ENCODE measurements around the gene AMH.

AMH gene

DNA sequence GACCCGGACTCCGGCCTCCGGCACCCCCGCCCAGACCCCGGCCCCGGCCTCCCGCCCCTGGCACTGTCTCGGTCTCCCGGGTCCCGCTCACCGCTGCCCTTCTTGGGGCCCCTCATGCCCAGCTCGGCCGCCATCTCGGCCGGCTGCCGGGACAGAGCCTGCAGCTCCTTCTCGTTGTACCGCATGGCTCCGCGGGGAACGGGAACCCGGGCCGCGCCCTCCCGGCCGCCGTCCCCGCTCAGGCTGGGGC lies 13.1 kb upstream of the AMH start:
- H3K36me3 Mint-ChIP-seq = peaks cover 60 to 64% of the 10 kb centered on the region in 2 donors

DNA sequence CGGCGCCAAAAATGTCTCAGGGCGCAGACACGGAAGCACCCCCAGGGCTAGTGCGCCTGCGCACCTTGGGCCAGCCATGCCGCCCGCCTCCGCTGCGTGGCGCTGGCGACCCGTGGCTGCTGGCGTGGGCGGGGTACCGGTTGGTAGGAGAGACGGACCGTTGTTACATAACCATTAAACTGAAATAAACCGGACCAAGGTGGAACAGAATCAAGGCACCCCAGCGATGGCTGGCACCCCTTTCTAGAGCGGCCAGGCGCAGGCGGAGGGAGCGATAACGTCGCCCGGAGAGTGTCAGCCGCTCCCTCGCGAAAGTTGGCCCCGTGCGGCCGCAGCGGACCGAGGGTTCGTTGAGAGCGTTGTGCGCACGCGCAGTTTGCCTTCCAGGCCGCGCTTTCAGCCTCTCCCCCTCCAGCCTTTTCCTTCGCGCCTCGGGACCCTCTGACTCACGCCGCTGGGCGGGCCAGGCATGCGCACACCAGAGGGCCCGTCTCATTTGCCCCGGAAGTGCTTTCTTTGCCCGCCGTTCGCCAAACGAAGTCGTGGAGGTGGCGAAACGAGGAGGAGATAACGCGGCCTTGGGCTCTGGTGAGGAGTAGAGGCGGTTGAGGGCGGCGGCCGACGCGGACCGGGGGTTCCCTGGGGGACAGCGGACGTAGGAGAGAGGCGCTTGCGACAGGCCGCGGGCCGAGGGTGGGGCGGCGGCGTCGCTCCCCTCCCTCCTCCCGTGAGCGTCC lies 12.6 kb upstream of the AMH start, which contains the start of the genes PLEKHJ1 and SF3A2:
PLEKHJ1 (minus strand) TSS at position 16 of the 737 bp plus-strand sequence. CDS start 81 bp downstream, outside the sequence.
SF3A2 (plus strand) TSS at position 511 of the 737 bp plus-strand sequence. CDS start 6,595 bp downstream, outside the sequence.
- H3K4me3 Mint-ChIP-seq = peak within 1 kb of the TSS; percentile 93 to 98
- DNase-seq (peak; percentile 97), ATAC-seq (replicated peaks) (peak; percentile 83 to 86)
- H3K4me1 Mint-ChIP-seq = peaks cover 56 to 87% of the 10 kb centered on the region in 2 donors
- H3K9me3 Mint-ChIP-seq = no peaks in the 10 kb centered on the region
- peak within 1 kb of the TSS; percentile 99 for H3K27ac Mint-ChIP-seq
- H3K36me3 Mint-ChIP-seq = peaks cover 59 to 61% of the 10 kb centered on the region in 2 donors
- no peaks in the 10 kb centered on the region for H3K27me3 Mint-ChIP-seq

More for the DNA sequence above, 13.1 kb upstream of the AMH start:
- no peak for DNase-seq
- H3K27ac Mint-ChIP-seq = peak overlapping the region; percentile 99
- H3K4me1 Mint-ChIP-seq = peaks cover 53 to 84% of the 10 kb centered on the region in 2 donors
- H3K27me3 Mint-ChIP-seq = no peaks in the 10 kb centered on the region
- peak in 1 of 2 donors; percentile 80 for ATAC-seq (replicated peaks)
- no peaks in the 10 kb centered on the region for H3K9me3 Mint-ChIP-seq
- H3K4me3 Mint-ChIP-seq = peak overlapping the region; percentile 93 to 98

DNA sequence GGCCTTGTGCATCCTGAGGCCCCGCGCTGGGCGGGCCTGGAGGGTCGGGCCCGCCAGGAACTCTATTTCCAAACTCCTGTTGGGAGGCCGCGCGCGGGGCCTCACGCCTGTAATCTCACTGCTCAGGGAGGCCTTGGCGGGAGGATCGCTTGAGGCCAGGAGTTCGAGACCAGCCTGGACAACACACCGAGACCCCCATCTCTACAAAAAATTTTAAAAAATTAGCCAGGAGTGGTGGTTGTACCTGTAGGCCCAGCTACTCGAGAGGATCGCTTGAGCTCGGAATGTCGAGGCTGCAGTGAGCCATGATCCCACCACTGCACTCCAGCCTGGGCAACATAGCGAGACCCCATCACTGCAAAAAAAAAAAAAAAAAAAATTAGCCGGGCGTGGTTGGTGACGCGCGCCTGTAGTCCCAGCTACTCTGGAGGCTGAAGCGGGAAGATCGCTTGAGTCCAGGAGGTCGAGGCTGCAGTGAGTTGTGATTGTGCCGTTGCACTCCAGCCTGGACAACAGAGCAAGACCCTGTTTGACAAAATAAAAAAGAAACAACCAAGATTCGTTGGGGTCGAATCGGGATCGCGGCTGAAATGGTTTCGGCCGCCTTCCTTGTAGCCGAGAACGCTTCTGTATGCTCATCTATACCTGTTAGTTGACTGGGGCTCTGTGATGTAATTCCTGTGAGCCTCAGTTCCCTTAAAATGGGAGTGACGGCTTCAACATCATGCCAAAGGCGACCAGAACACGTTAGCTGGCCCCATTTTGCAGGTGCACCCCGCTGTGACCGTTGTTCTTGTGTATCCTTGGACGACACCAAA lies 11.9 kb upstream of the AMH start:
- Mint-ChIP-seq H3K27me3 (no peaks in the 10 kb centered on the region), H3K9me3 (no peaks in the 10 kb centered on the region)

DNA sequence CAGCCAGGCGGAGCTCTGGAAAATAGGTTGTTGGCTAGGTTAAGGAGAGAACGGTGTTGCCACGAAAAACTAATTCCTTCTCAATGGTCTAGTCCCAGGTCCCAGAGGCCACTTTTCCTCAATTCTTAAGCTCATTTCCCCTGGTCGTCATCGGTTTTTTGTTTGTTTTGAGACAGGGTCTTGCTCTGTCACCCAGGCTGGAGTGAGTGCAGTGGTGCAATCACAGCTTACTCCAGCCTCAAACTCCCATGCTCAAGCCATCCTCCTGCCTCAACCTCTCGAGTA lies 11.3 kb upstream of the AMH start:
- no peaks in the 10 kb centered on the region for H3K9me3 Mint-ChIP-seq
- H3K4me1 Mint-ChIP-seq = peaks cover 58 to 90% of the 10 kb centered on the region in 2 donors
- no peaks in the 10 kb centered on the region for H3K27me3 Mint-ChIP-seq
- peak overlapping the region; percentile 99 for H3K27ac Mint-ChIP-seq
- ATAC-seq (replicated peaks) = no peak
- peaks cover 57 to 61% of the 10 kb centered on the region in 2 donors for H3K36me3 Mint-ChIP-seq
- H3K4me3 Mint-ChIP-seq = peak overlapping the region; percentile 93 to 98
- DNase-seq = no peak

More for the DNA sequence above, 11.9 kb upstream of the AMH start:
- H3K4me3 Mint-ChIP-seq = peak overlapping the region; percentile 93 to 98
- ATAC-seq (replicated peaks) (no peak), DNase-seq (no peak)
- peak overlapping the region; percentile 99 for H3K27ac Mint-ChIP-seq
- peaks cover 56 to 90% of the 10 kb centered on the region in 2 donors for H3K4me1 Mint-ChIP-seq
- H3K36me3 Mint-ChIP-seq = peaks cover 55 to 58% of the 10 kb centered on the region in 2 donors

DNA sequence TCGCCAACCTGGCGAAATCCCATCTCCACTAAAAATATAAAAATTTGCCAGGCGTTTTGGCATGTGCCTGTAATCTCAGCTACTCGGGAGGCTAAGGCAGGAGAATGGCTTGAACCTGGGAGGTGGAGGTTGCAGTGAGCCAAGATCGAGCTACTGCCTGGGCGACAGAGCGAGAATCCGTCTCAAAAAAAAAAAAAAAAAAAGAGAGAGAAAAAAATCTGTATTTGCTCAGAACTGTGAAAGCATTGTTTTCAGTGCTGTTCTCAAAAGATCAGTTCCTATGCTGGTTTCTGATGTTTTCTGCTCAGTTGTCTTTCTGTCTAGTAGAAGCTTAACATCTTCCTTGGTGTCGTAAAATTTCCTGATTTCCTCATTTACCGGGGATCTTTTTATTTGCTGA lies 9.9 kb upstream of the AMH start:
- ATAC-seq (replicated peaks) = no peak
- Mint-ChIP-seq H3K27me3 (no peaks in the 10 kb centered on the region), H3K36me3 (peaks cover 51 to 61% of the 10 kb centered on the region in 2 donors), H3K9me3 (no peaks in the 10 kb centered on the region), H3K4me3 (peak overlapping the region; percentile 93 to 98), H3K4me1 (peaks cover 47 to 84% of the 10 kb centered on the region in 2 donors), H3K27ac (peak overlapping the region; percentile 74)
- no peak for DNase-seq

DNA sequence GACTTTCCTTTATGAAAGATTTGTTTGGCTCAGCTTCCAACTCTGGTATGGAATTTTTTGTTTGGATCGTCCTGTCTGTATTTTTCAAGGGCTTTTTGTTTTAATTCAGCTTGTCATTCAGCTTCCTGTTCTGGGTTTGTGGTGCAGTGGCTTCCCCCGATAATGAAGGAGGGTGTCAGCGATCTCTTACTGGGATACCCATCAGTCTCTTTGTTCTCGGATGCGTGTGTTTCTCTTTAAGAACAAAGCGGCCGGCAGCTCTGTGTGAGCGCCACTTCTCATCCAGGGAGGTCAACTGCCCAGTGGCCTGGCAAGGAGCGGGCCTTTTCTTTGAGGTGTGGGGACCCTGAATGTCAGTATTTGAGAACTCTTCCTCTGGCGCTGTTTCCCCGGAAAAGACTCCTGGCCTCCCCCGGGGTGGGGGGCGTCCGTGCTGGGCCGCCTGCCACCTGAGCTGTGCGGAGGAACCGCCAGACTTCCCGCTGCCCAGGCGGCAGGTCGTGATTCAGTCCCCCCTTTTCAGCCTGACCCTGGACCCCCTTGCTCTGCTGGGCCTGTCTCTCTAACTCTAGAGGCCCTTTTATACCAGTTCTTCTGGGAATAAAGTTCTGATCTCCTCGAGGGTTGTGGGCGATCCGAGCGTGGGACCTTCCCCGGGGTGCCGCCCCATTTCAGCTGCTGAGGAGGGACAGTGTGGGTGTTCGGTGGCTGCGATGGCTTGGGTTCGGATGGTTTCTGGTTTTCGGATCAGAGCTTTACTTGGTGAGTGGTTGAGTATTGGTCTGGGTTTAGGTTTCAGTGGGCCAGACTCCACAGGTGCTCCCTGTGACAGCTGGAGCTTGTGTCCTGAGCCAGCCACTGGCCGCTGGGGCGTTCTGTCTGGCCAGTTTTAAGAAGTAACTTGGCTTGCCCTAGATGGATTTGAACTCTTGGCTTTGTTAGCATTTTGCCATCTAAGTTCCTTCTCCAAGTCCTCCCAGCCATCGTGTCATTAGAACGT lies 9.1 kb upstream of the AMH start:
- H3K27ac Mint-ChIP-seq = peak overlapping the region; percentile 74
- H3K4me3 Mint-ChIP-seq = peak overlapping the region; percentile 83 to 93
- peaks cover 54 to 65% of the 10 kb centered on the region in 2 donors for H3K36me3 Mint-ChIP-seq
- H3K4me1 Mint-ChIP-seq = peaks cover 43 to 75% of the 10 kb centered on the region in 2 donors
- ATAC-seq (replicated peaks) (no peak), DNase-seq (no peak)
- no peaks in the 10 kb centered on the region for H3K27me3 Mint-ChIP-seq
- no peaks in the 10 kb centered on the region for H3K9me3 Mint-ChIP-seq

DNA sequence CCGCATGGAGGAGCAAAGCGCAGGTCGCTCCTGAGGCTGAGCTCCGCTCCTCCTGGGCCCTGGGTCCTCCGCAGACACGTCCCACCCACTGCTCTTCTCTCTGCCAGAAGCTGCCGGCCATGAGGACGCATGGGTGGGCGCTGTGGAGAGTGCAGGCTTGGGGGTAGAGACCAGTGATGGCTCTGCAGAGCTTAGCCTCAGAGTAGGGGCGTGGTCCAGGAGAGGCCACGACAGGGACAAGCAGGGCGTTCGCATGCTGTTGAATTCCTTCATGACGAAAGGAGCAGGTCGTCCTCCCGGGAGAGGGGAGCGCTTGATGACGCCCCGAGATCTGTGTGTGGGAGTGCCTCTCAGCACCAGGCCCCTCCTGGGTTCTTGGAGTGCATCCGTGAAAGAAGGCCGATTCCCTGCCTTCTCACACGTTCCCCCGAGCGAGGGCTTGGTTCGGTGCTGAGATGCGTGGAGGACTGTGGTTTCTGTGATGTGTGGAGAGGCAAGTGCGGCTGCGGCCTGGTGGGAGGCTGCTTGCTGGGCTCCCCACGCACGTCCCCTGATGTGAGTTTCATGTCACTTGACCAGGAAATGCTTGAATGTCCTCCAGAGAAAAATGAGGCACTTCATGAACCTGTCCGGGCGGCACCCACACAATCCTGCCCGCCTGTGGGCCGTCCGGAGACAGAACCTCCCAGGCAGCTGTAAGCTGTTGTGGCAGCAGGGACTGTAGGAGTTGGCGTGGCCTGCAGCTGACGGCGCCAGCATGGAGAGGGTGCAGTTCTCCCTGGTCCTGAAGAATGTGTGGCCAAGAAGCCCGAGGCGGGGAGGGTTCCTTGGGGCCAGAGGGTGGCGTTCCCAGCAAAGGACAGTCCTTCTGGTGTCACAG lies 8.0 kb upstream of the AMH start:
- H3K36me3 Mint-ChIP-seq = peaks cover 58 to 70% of the 10 kb centered on the region in 2 donors
- DNase-seq (no peak), ATAC-seq (replicated peaks) (no peak)
- peak overlapping the region; percentile 37 for H3K27ac Mint-ChIP-seq
- H3K9me3 Mint-ChIP-seq = no peaks in the 10 kb centered on the region
- H3K4me1 Mint-ChIP-seq = peaks cover 41 to 70% of the 10 kb centered on the region in 2 donors
- H3K27me3 Mint-ChIP-seq = no peaks in the 10 kb centered on the region
- peak overlapping the region in 1 of 2 donors; percentile 93 for H3K4me3 Mint-ChIP-seq

DNA sequence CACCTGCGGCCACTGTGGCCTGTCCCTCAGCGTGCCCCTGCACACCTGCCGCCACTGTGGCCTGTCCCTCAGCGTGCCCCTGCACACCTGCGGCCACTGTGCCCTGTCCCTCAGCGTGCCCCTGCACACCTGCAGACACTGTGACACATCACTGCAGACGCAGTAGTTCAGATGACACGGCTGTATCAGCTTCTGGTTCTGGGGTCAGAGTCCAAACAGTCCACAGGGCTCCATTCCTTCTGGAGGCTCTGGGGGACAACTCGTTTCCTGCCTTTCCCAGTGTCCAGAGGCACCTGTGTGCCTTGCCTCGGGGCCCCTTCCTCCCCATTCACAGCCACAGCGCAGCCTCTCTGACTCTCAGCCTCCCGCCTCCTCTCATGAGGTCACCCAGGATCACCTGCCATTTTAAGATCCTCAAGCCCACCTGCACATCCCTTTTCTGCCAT lies 7.0 kb upstream of the AMH start:
- H3K4me3 Mint-ChIP-seq = peak overlapping the region in 1 of 2 donors; percentile 43
- H3K4me1 Mint-ChIP-seq = peaks cover 34 to 63% of the 10 kb centered on the region in 2 donors
- ATAC-seq (replicated peaks) = no peak
- peaks cover 52 to 71% of the 10 kb centered on the region in 2 donors for H3K36me3 Mint-ChIP-seq
- no peaks in the 10 kb centered on the region for H3K9me3 Mint-ChIP-seq
- no peaks in the 10 kb centered on the region for H3K27me3 Mint-ChIP-seq
- H3K27ac Mint-ChIP-seq = peak overlapping the region; percentile 59
- no peak for DNase-seq

DNA sequence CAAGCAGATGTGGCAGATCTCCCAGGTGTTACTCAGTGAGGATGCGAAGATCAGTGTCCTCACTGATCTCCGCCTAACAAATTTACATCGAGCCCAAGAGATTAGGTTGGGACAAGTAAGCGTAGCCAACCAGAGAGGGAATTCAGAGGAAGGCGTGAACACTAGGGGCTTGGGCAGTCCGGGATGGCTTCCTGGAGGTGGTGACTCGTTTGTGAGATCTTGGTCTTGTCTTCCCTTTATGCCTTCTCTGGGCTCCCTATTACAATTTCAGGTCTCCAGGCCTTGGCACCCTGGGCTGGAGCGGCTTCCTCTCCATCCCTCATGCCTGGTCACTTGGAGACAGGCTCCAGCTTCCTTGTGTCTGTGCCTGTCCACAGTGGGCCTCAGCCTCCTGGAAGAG lies 6.3 kb upstream of the AMH start:
- Mint-ChIP-seq H3K4me1 (peaks cover 31 to 57% of the 10 kb centered on the region in 2 donors), H3K9me3 (no peaks in the 10 kb centered on the region), H3K27ac (no peak overlapping the region), H3K27me3 (no peaks in the 10 kb centered on the region), H3K4me3 (no peak overlapping the region), H3K36me3 (peaks cover 51 to 67% of the 10 kb centered on the region in 2 donors)
- ATAC-seq (replicated peaks) (no peak), DNase-seq (no peak)

DNA sequence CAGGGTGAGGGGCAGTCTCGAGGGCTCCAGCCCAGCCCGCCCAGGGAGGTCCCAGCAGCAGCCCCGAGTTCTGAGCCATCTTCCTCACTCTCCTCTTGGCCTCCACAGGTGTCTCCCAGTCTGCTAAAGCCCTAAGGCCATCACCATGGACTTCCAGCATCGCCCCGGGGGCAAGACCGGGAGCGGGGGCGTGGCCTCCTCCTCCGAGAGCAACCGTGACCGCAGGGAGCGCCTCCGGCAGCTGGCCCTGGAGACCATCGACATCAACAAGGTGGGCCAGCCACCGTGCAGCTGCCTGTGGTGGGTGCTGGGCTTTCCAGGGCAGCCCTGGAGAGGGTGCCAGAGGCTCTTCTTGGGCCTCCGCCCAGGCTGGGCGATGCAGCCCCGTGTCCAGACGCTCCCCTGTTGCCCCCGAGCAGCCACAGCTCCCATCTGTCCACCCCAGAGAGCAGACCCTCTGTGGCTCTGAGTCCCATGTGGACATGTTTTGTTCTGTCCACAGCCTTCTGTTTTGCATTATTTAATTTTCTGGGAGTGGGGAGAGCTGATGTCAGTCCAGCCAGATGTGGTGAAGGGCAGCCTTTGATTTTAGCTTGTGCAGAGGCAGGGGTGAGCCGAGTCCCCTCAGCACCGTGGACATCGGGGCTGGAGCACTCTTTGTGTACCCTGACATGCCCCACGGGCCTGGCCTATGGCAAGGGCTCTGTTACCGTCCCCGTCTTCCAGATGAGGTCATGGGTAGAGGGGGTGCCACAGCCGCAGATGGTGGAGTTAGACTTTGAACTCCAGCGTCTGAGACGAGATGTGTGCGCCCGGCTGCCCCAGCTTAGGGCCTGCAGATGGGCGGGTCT lies 5.6 kb upstream of the AMH start:
- peak overlapping the region; percentile 31 for H3K27ac Mint-ChIP-seq
- ATAC-seq (replicated peaks) (no peak), DNase-seq (no peak)
- H3K9me3 Mint-ChIP-seq = no peaks in the 10 kb centered on the region
- peaks cover 26 to 50% of the 10 kb centered on the region in 2 donors for H3K4me1 Mint-ChIP-seq
- H3K27me3 Mint-ChIP-seq = no peaks in the 10 kb centered on the region
- H3K36me3 Mint-ChIP-seq = peaks cover 47 to 63% of the 10 kb centered on the region in 2 donors
- no peak overlapping the region for H3K4me3 Mint-ChIP-seq

DNA sequence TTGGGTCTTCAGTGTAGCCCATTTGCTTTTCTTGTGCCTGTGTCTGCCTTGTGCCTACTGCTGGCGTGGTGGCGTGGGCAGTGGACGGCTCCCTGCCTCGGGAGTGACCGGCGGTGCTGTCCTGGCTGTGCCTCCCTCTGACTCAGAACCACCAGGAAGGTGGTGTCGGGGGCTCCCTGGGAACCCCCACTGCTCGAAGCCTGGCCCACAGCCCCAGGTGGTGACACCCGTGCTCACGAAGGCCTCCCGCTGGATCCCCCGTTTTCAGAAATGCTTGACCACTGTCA lies 5.1 kb upstream of the AMH start:
- H3K36me3 Mint-ChIP-seq = peaks cover 47 to 64% of the 10 kb centered on the region in 2 donors
- H3K27me3 Mint-ChIP-seq = no peaks in the 10 kb centered on the region
- no peak for ATAC-seq (replicated peaks)
- H3K4me1 Mint-ChIP-seq = peaks cover 22 to 45% of the 10 kb centered on the region in 2 donors
- no peaks in the 10 kb centered on the region for H3K9me3 Mint-ChIP-seq
- no peak overlapping the region for H3K27ac Mint-ChIP-seq
- DNase-seq = no peak
- no peak overlapping the region for H3K4me3 Mint-ChIP-seq

DNA sequence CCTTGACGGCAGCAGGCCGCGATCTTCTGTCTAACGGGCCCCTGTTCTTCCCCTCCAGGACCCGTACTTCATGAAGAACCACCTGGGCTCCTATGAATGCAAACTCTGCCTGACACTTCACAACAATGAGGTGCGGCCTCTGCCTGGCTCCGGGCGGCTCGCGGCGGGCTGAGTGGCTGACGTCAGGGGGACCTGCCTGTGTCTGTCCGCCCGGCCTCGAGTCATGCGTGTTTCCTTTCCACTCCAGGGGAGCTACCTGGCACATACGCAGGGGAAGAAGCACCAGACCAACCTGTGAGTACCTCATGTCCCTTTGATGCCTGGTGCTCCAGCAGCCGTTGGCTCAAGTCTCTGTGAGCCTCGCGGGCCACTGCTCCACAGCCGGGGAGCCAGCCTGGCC lies 4.6 kb upstream of the AMH start:
- H3K9me3 Mint-ChIP-seq = no peaks in the 10 kb centered on the region
- DNase-seq (no peak), ATAC-seq (replicated peaks) (no peak)
- H3K36me3 Mint-ChIP-seq = peaks cover 48 to 63% of the 10 kb centered on the region in 2 donors
- H3K4me1 Mint-ChIP-seq = peaks cover 20 to 41% of the 10 kb centered on the region in 2 donors
- no peak overlapping the region for H3K27ac Mint-ChIP-seq
- no peak overlapping the region for H3K4me3 Mint-ChIP-seq
- H3K27me3 Mint-ChIP-seq = no peaks in the 10 kb centered on the region

Data from stimulated activated naive B cell treated with anti-CD40 and anti-IgM and Interleukin-4, amounts not matched to agents 10 μg/mL and 1 μg/mL and 100 μg/mL, for 72 hours (primary cell).